Aorta (tissue), 5 donors: ENCODE data around the gene KCNMA1. TPM values are rescaled to one million over a fixed set of nuclear protein-coding genes. Genes with fewer than 3 reads are reported as not detected.

Source experiments
- ATAC-seq: fragments of 200-7000 bp; cut with Tn5 transposase; one replicate; pipeline ENCODE4 v1.9.1; 2022; ENCODE audit warnings: moderate library complexity; ENCODE audit not compliant: low FRiP score
- DNase-seq, 2 donors: peaks; one replicate each; pipeline ENCODE4 v3.0.0-alpha.2; 2020
- H3K27ac ChIP-seq, 2 donors: one replicate each; pipeline ENCODE4 v1.5.1; 2013; ENCODE audit warnings: low read length in 2 of 2, mild to moderate bottlenecking in 2 of 2, moderate library complexity in 2 of 2, control low read depth in 1 of 2, inconsistent platforms in 1 of 2, low read depth in 1 of 2
- H3K27me3 ChIP-seq, 2 donors: one replicate each; pipeline ENCODE4 v1.6.1; 2013; ENCODE audit warnings: control low read depth in 1 of 2, low read length in 1 of 2, mild to moderate bottlenecking in 1 of 2, moderate library complexity in 1 of 2; ENCODE audit not compliant: insufficient read depth in 2 of 2, control insufficient read depth in 1 of 2
- H3K36me3 ChIP-seq, 2 donors: one replicate each; pipeline ENCODE4 v1.6.1; 2013; ENCODE audit warnings: control low read depth in 1 of 2, low read length in 1 of 2, mild to moderate bottlenecking in 1 of 2; ENCODE audit not compliant: insufficient read depth in 2 of 2, control insufficient read depth in 1 of 2
- H3K4me1 ChIP-seq, 2 donors: one replicate each; pipeline ENCODE4 v1.6.1; 2013; ENCODE audit warnings: low read length in 2 of 2, control low read depth in 1 of 2, mild to moderate bottlenecking in 1 of 2, moderate library complexity in 1 of 2; ENCODE audit not compliant: insufficient read depth in 2 of 2, control insufficient read depth in 1 of 2
- H3K4me3 ChIP-seq, 2 donors: one replicate each; pipeline ENCODE4 v1.5.1; 2013; ENCODE audit warnings: low read length in 2 of 2, control low read depth in 1 of 2, mild to moderate bottlenecking in 1 of 2
- H3K9me3 ChIP-seq: one replicate; pipeline ENCODE4 v1.6.1; 2013; ENCODE audit warnings: mild to moderate bottlenecking, low read length; ENCODE audit not compliant: control insufficient read depth
- WGBS, 2 donors: extraction: QIAGEN DNeasy Blood & Tissue Kit; methylation state at CpG; one replicate each; pipeline ENCODE4 v1.1.7; 2013; 5-methylcytosine and 5-hydroxymethylcytosine counted together
- intact Hi-C, 2 donors: fragments of 100-400 bp; cut with DNase I; formaldehyde crosslinking; loops; one replicate each; pipeline versions ENCODE4 v1.14.2 to v1.15.0; 2022
- polyA plus RNA-seq, 2 donors: library from polyadenylated mRNA; stranded (reverse); fragments of 200-250 nt; gene quantifications; one replicate each; pipeline ENCODE4 v1.2.3, GENCODE V29; 2013
- total RNA-seq, 2 donors: library from RNA; stranded (reverse); fragmentation: NEBNext Ultra II Directional; extraction: Animal tissue kit (Norgen Biotek cat#: 25700); gene quantifications; one replicate each; pipeline ENCODE4 v1.2.1, GENCODE V29; 2021
- donor health status: healthy with polysubstance abuse.
- donor health status: Bipolar disorder and iron deficiency.
- donor health status: DM: no; HTN: no; CAD: no.
- donor health status: DM: no; HTN: no; CAD: no.
- donor health status: DM: yes; HTN: yes; CAD: no.

The KCNMA1 gene
- total and polyA plus RNA-seq, 4 donors, result 36.8 to 163 (median 125) TPM

- Histone ChIP-seq H3K4me3 (no peak overlapping the region), H3K27me3 (no peaks in the 10 kb centered on the region), H3K9me3 (no peaks in the 10 kb centered on the region), H3K27ac (no peak overlapping the region), H3K36me3 (no peaks in the 10 kb centered on the region), H3K4me1 (no peaks in the 10 kb centered on the region)
- DNase-seq (no peak), ATAC-seq (no peak)
- intact Hi-C loops, result no loop called here
- 88 to 89% methylated on average over 3 of the region's 3 CpGs for WGBS, 2 donors
Observed at GRCh38 chr10:77680065-77680464, 42.5 kb upstream of the KCNMA1 start.

GRCh38 chr10:77679217-77679616 lies 41.6 kb upstream of the KCNMA1 start:
- no peak for DNase-seq
- Histone ChIP-seq H3K4me3 (no peak overlapping the region), H3K27ac (no peak overlapping the region), H3K4me1 (no peaks in the 10 kb centered on the region), H3K36me3 (no peaks in the 10 kb centered on the region), H3K9me3 (no peaks in the 10 kb centered on the region), H3K27me3 (no peaks in the 10 kb centered on the region)
- 74 to 87% methylated on average over 5 of the region's 5 CpGs for WGBS, 2 donors
- intact Hi-C loops, result no loop called here
- no peak for ATAC-seq

- H3K4me1 ChIP-seq, result no peaks in the 10 kb centered on the region
- WGBS, 2 donors, result 89 to 95% methylated on average over 3 of the region's 3 CpGs
Observed at GRCh38 chr10:77678146-77678545, 40.5 kb upstream of the KCNMA1 start.

GRCh38 chr10:77675347-77675746 lies 37.7 kb upstream of the KCNMA1 start:
- Histone ChIP-seq H3K36me3 (no peaks in the 10 kb centered on the region), H3K27me3 (no peaks in the 10 kb centered on the region), H3K9me3 (no peaks in the 10 kb centered on the region), H3K27ac (no peak overlapping the region), H3K4me1 (no peaks in the 10 kb centered on the region), H3K4me3 (no peak overlapping the region)
- intact Hi-C loops, result no loop called here
- ATAC-seq (no peak), DNase-seq (no peak)
- WGBS, 2 donors, result 84 to 89% methylated on average over 4 of the region's 4 CpGs

More at GRCh38 chr10:77678146-77678545, 40.5 kb upstream of the KCNMA1 start:
- intact Hi-C loops, result no loop called here
- H3K9me3 ChIP-seq, result no peaks in the 10 kb centered on the region
- H3K4me3 ChIP-seq, result no peak overlapping the region
- H3K27me3 ChIP-seq, result no peaks in the 10 kb centered on the region
- H3K27ac ChIP-seq, result no peak overlapping the region
- no peaks in the 10 kb centered on the region for H3K36me3 ChIP-seq
- DNase-seq, result no peak
- ATAC-seq, result no peak

GRCh38 chr10:77673515-77674140 lies 36.0 kb upstream of the KCNMA1 start:
- no peaks in the 10 kb centered on the region for H3K4me1 ChIP-seq
- H3K27ac ChIP-seq, result no peak overlapping the region
- no peaks in the 10 kb centered on the region for H3K36me3 ChIP-seq
- no peaks in the 10 kb centered on the region for H3K27me3 ChIP-seq
- no peak for ATAC-seq
- intact Hi-C loops, result no loop called here
- no peaks in the 10 kb centered on the region for H3K9me3 ChIP-seq
- 89 to 91% methylated on average over 6 of the region's 6 CpGs for WGBS, 2 donors
- no peak for DNase-seq
- H3K4me3 ChIP-seq, result no peak overlapping the region

GRCh38 chr10:77673101-77673500 lies 35.5 kb upstream of the KCNMA1 start:
- H3K4me1 ChIP-seq, result no peaks in the 10 kb centered on the region
- no peak for DNase-seq
- 97 to 100% methylated on average over 2 of the region's 2 CpGs for WGBS, 2 donors
- no peaks in the 10 kb centered on the region for H3K27me3 ChIP-seq
- no peak overlapping the region for H3K27ac ChIP-seq
- H3K9me3 ChIP-seq, result no peaks in the 10 kb centered on the region
- no peak for ATAC-seq
- no peaks in the 10 kb centered on the region for H3K36me3 ChIP-seq
- intact Hi-C loops, result no loop called here
- H3K4me3 ChIP-seq, result no peak overlapping the region

- Histone ChIP-seq H3K36me3 (no peaks in the 10 kb centered on the region), H3K9me3 (no peaks in the 10 kb centered on the region), H3K27me3 (no peaks in the 10 kb centered on the region), H3K27ac (no peak overlapping the region), H3K4me3 (no peak overlapping the region), H3K4me1 (no peaks in the 10 kb centered on the region)
- intact Hi-C loops, result no loop called here
- ATAC-seq, result no peak
- DNase-seq, result no peak
- WGBS, 2 donors, result 93 to 94% methylated on average over 10 of the region's 10 CpGs
Observed at GRCh38 chr10:77671594-77672252, 34.1 kb upstream of the KCNMA1 start.

- no peak for DNase-seq
- Histone ChIP-seq H3K36me3 (no peaks in the 10 kb centered on the region), H3K9me3 (no peaks in the 10 kb centered on the region), H3K4me3 (no peak overlapping the region), H3K27me3 (no peaks in the 10 kb centered on the region), H3K4me1 (no peaks in the 10 kb centered on the region), H3K27ac (no peak overlapping the region)
- intact Hi-C loops, result no loop called here
- 48 to 58% methylated on average over 5 of the region's 5 CpGs for WGBS, 2 donors
- no peak for ATAC-seq
Observed at GRCh38 chr10:77670817-77671443, 33.3 kb upstream of the KCNMA1 start.

- intact Hi-C loops, result no loop called here
- no peaks in the 10 kb centered on the region for H3K4me1 ChIP-seq
- H3K27me3 ChIP-seq, result no peaks in the 10 kb centered on the region
- DNase-seq (no peak), ATAC-seq (no peak)
- no peaks in the 10 kb centered on the region for H3K9me3 ChIP-seq
- H3K4me3 ChIP-seq, result no peak overlapping the region
- no peaks in the 10 kb centered on the region for H3K36me3 ChIP-seq
- no peak overlapping the region for H3K27ac ChIP-seq
Observed at GRCh38 chr10:77669892-77670291, 32.3 kb upstream of the KCNMA1 start.
